Transverse colon (tissue), 4 donors: ENCODE results near the gene PTPRD. TPM values are rescaled to one million over a fixed set of nuclear protein-coding genes. Genes with fewer than 3 reads are reported as not detected.

Source experiments
- DNase-seq: peaks from one replicate; pipeline ENCODE4 v3.0.0-alpha.2; 2019
- H3K27ac ChIP-seq, 4 donors: fragments of 200-600 bp; sonication (generic); 2 replicates each; pipeline ENCODE4 v1.5.1; 2016 to 2018; ENCODE audit warnings: inconsistent platforms in 4 of 4
- H3K27me3 ChIP-seq: fragments of 200-600 bp; sonication (generic); 2 replicates; pipeline ENCODE4 v1.5.1; 2017; ENCODE audit warnings: inconsistent platforms
- H3K36me3 ChIP-seq, 4 donors: fragments of 200-600 bp; sonication (generic); 2 replicates each; pipeline ENCODE4 v1.5.1; 2017 to 2019; ENCODE audit warnings: inconsistent platforms in 4 of 4
- H3K4me1 ChIP-seq, 4 donors: fragments of 200-600 bp; sonication (generic); 2 replicates each; pipeline ENCODE4 v1.5.1; 2017 to 2020; ENCODE audit warnings: inconsistent platforms in 4 of 4
- H3K4me3 ChIP-seq, 4 donors: fragments of 200-600 bp; sonication (generic); 1 replicate in 1 of 4; 2 replicates in 3 of 4; pipeline versions ENCODE4 v1.5.1 to v1.6.1; 2017 to 2019; ENCODE audit warnings: inconsistent platforms in 4 of 4
- H3K9me3 ChIP-seq, 2 donors: fragments of 200-600 bp; sonication (generic); 2 replicates each; pipeline ENCODE4 v1.5.1; 2017 to 2019; ENCODE audit warnings: inconsistent platforms in 2 of 2
- EP300 ChIP-seq: sonication (generic); formaldehyde crosslinking; IDR thresholded peaks from one replicate; pipeline ENCODE4 v1.6.1; 2017; ENCODE audit warnings: antibody characterized with exemption, low read depth
- POLR2A ChIP-seq: fragments of 450-650 bp; IDR thresholded peaks from one replicate; pipeline ENCODE4 v1.6.1; 2016; ENCODE audit warnings: antibody characterized with exemption, mild to moderate bottlenecking, moderate library complexity
- POLR2AphosphoS5 ChIP-seq, 3 donors: sonication (generic); formaldehyde crosslinking; IDR thresholded peaks; one replicate each; pipeline ENCODE4 v1.6.1; 2016; ENCODE audit warnings: antibody characterized with exemption in 3 of 3
- WGBS, 2 donors: methylation state at CpG; one replicate each; pipeline ENCODE4 v1.1.5; 2018; ENCODE audit warnings: low coverage in 1 of 2; 5-methylcytosine and 5-hydroxymethylcytosine counted together
- in situ Hi-C, 4 donors: fragments of 200-750 bp; cut with MboI; loops; one replicate each; pipeline versions ENCODE4 v1.15.0 to v1.15.1; 2017; ENCODE audit warnings: low sequenced_read_pairs in 3 of 4, low pct_ligation_motif_present in 1 of 4, low pct_unique_long_range_greater_than_20kb in 1 of 4
- intact Hi-C: fragments of 100-400 bp; cut with DNase I; formaldehyde crosslinking; loops from one replicate; pipeline ENCODE4 v1.15.1; 2023; ENCODE audit warnings: low total_unique reads
- total RNA-seq, 4 donors: library from RNA; depleted of rRNA; stranded (reverse); fragments of >200 nt; gene quantifications; one replicate each; pipeline ENCODE4 v1.1.0, GENCODE V29; 2016
- TF ChIP-seq, protein P1 (sequence below), 5 experiments: fragments of 200-600 bp in 3 of 5; fragments of 450-650 bp in 2 of 5; sonication (generic) in 3 of 5; IDR thresholded peaks; 1 replicate in 2 of 5; 2 replicates in 3 of 5; pipeline ENCODE4 v1.5.1; 2016 to 2017; ENCODE audit warnings: antibody characterized with exemption in 5 of 5, inconsistent platforms in 3 of 5, mild to moderate bottlenecking in 2 of 5, moderate library complexity in 1 of 5

PTPRD gene
- total RNA-seq, 4 donors from 2014 or later: 43.0 to 115 (median 79.1) TPM

DNA sequence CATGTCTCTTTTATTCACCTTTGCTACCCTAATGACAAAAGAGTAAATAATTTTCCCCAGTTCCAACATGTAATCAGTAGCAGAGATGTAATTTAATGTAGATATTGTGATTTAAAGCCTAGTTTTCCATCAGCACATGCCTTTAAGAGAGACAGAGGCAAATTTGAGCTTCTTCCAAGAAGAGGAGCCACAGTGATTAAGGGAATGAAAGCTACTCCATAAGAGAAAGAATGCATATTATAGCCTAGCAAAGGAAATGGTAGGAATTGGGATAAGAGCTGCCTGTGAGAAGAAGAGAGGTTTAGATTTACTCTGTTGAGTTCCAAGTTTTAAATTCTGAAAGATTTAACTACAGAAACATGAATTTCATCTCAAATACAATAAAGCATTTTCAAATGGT is 2222.2 kb downstream of the PTPRD start:
- H3K4me1 ChIP-seq: no peaks in the 10 kb centered on the region
- DNase-seq: no peak
- in situ Hi-C loops: no loop called here
- H3K27me3 ChIP-seq: no peaks in the 10 kb centered on the region
- H3K27ac ChIP-seq: no peak overlapping the region
- H3K9me3 ChIP-seq: no peaks in the 10 kb centered on the region
- TF ChIP-seq POLR2AphosphoS5 (IDR thresholded peaks at IDR 0.05) (no peak), POLR2A (no peak), EP300 (no peak)
- TF ChIP-seq, protein P1, sequence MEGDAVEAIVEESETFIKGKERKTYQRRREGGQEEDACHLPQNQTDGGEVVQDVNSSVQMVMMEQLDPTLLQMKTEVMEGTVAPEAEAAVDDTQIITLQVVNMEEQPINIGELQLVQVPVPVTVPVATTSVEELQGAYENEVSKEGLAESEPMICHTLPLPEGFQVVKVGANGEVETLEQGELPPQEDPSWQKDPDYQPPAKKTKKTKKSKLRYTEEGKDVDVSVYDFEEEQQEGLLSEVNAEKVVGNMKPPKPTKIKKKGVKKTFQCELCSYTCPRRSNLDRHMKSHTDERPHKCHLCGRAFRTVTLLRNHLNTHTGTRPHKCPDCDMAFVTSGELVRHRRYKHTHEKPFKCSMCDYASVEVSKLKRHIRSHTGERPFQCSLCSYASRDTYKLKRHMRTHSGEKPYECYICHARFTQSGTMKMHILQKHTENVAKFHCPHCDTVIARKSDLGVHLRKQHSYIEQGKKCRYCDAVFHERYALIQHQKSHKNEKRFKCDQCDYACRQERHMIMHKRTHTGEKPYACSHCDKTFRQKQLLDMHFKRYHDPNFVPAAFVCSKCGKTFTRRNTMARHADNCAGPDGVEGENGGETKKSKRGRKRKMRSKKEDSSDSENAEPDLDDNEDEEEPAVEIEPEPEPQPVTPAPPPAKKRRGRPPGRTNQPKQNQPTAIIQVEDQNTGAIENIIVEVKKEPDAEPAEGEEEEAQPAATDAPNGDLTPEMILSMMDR (IDR thresholded peaks at IDR 0.05): no peak
- intact Hi-C loops: no loop called here
- H3K4me3 ChIP-seq: no peak overlapping the region
- no peaks in the 10 kb centered on the region for H3K36me3 ChIP-seq

DNA sequence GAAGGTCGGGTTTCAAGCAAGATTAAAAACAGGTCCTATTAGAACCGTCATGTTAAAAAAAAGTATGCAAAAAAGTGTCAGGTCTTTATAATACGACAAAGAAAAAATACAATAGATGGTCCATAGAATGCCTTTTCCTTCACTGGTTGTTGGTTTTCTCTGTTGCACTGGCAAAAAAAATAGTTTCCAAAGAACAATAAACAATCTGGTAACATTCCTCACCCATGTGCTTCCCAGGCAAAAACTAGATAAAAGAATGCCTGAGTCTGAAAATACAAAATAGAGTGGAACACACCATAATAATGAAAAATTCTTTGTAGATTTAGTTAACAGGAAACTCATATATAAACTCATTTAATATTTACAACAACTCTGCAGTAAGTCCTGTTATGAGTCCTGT is 2223.3 kb downstream of the PTPRD start:
- H3K4me1 ChIP-seq: no peaks in the 10 kb centered on the region
- H3K9me3 ChIP-seq: no peaks in the 10 kb centered on the region
- no peak overlapping the region for H3K27ac ChIP-seq
- no peak overlapping the region for H3K4me3 ChIP-seq
- in situ Hi-C loops (no loop called here), intact Hi-C loops (no loop called here)
- no peak for DNase-seq
- no peaks in the 10 kb centered on the region for H3K27me3 ChIP-seq
- TF ChIP-seq POLR2A (no peak), POLR2AphosphoS5 (IDR thresholded peaks at IDR 0.05) (no peak), EP300 (no peak)
- TF ChIP-seq, protein P1 (IDR thresholded peaks at IDR 0.05): no peak
- no peaks in the 10 kb centered on the region for H3K36me3 ChIP-seq
- WGBS, 2 donors: 89 to 97% methylated on average over 3 of the region's 3 CpGs

DNA sequence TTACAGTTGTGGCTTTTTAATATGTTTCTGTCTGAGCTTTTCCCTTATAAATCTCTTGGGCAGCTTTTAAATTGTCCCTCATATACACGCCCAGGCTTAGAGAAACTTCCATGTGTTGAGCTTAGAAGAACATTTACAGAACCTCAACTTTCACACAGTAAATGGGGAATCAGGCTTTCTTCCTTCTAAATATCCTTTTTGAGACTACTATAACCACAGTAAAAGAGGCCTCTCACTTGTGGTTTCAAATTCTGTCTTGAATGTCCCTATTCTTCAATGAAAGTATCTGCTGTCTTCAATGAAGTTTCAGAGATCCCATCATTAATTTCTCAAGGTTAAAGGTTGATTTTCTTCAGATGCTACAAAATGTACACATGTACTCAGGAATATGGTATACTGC is 2224.7 kb downstream of the PTPRD start:
- Histone ChIP-seq H3K27me3 (no peaks in the 10 kb centered on the region), H3K9me3 (no peaks in the 10 kb centered on the region), H3K36me3 (no peaks in the 10 kb centered on the region), H3K27ac (no peak overlapping the region), H3K4me3 (no peak overlapping the region), H3K4me1 (no peaks in the 10 kb centered on the region)
- TF ChIP-seq POLR2A: no peak
- no peak for TF ChIP-seq EP300
- TF ChIP-seq POLR2AphosphoS5 (IDR thresholded peaks at IDR 0.05): no peak
- TF ChIP-seq, protein P1 (IDR thresholded peaks at IDR 0.05): no peak
- WGBS, 2 donors: 50 to 57% methylated on average over 1 of the region's 1 CpG
- intact Hi-C loops: no loop called here
- in situ Hi-C loops: no loop called here
- DNase-seq: no peak

DNA sequence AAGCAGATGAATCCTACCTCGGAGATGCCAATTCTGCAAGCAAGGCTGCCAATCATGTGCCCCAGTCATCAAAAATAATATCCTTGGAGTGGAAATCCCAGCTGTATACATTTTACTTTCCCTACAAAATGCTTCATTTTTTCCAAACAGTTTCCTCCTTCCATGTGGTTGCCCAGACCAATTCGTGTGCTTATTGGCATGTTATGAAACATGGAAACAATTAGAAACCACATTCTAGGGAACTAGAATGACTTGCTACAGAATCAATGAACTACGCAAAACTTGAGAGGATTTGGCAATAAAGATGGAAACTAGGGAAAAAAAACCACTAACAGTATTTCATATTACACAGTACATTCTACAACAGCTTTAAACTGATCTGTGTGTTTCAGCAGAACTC is 2228.7 kb downstream of the PTPRD start:
- TF ChIP-seq, protein P1 (IDR thresholded peaks at IDR 0.05): no peak
- TF ChIP-seq POLR2AphosphoS5 (IDR thresholded peaks at IDR 0.05) (no peak), POLR2A (no peak), EP300 (no peak)
- Histone ChIP-seq H3K27me3 (no peaks in the 10 kb centered on the region), H3K4me3 (no peak overlapping the region), H3K36me3 (no peaks in the 10 kb centered on the region), H3K4me1 (no peaks in the 10 kb centered on the region), H3K27ac (no peak overlapping the region), H3K9me3 (no peaks in the 10 kb centered on the region)
- no peak for DNase-seq
- 76 to 83% methylated on average over 3 of the region's 3 CpGs for WGBS, 2 donors
- in situ Hi-C loops: no loop called here
- intact Hi-C loops: no loop called here
